Suprapubic skin (tissue), 4 donors: ENCODE results near the gene STX16. TPM values are rescaled to one million over a fixed set of nuclear protein-coding genes. Genes with fewer than 3 reads are reported as not detected.

ENCODE experiments used
- DNase-seq, 2 donors: peaks; one replicate each; pipeline ENCODE4 v3.0.0-alpha.2; 2019; ENCODE audit warnings: low spot score in 2 of 2
- H3K27ac ChIP-seq: fragments of 200-600 bp; sonication (generic); one replicate; pipeline ENCODE4 v1.5.1; 2019
- H3K27me3 ChIP-seq: fragments of 200-600 bp; sonication (generic); one replicate; pipeline ENCODE4 v1.5.1; 2019
- H3K36me3 ChIP-seq: fragments of 200-600 bp; sonication (generic); one replicate; pipeline ENCODE4 v1.5.1; 2019
- H3K4me1 ChIP-seq: fragments of 200-600 bp; sonication (generic); one replicate; pipeline ENCODE4 v1.5.1; 2019
- H3K4me3 ChIP-seq: fragments of 200-600 bp; sonication (generic); one replicate; pipeline ENCODE4 v1.5.1; 2019; ENCODE audit warnings: mild to moderate bottlenecking
- H3K9me3 ChIP-seq: fragments of 200-600 bp; sonication (generic); one replicate; pipeline ENCODE4 v1.5.1; 2019
- EP300 ChIP-seq: sonication (generic); formaldehyde crosslinking; IDR thresholded peaks from one replicate; pipeline ENCODE4 v1.6.1; 2017; ENCODE audit warnings: antibody characterized with exemption
- POLR2A ChIP-seq, 2 donors: fragments of 450-650 bp; IDR thresholded peaks; one replicate each; pipeline ENCODE4 v1.6.1; 2017; ENCODE audit warnings: antibody characterized with exemption in 2 of 2, mild to moderate bottlenecking in 2 of 2, moderate library complexity in 2 of 2
- POLR2AphosphoS5 ChIP-seq, 3 donors: sonication (generic); formaldehyde crosslinking; IDR thresholded peaks; one replicate each; pipeline ENCODE4 v1.6.1; 2017; ENCODE audit warnings: antibody characterized with exemption in 3 of 3
- WGBS: methylation state at CpG from one replicate; pipeline ENCODE4 v1.1.5; 2018; 5-methylcytosine and 5-hydroxymethylcytosine counted together
- total RNA-seq, 4 donors: library from RNA; depleted of rRNA; stranded (reverse); fragments of >200 nt; gene quantifications; one replicate each; pipeline ENCODE4 v1.1.0, GENCODE V29; 2016
- TF ChIP-seq, protein P1 (sequence below), 2 donors: fragments of 200-600 bp in 1 of 2; fragments of 450-650 bp in 1 of 2; sonication (generic) in 1 of 2; IDR thresholded peaks; one replicate each; pipeline ENCODE4 v1.5.1; 2016 to 2019; ENCODE audit warnings: antibody characterized with exemption in 2 of 2, mild to moderate bottlenecking in 1 of 2, moderate library complexity in 1 of 2

STX16 gene
- total RNA-seq, 4 donors from 2014 or later = 35.6 to 138 (median 50.9) TPM

DNA sequence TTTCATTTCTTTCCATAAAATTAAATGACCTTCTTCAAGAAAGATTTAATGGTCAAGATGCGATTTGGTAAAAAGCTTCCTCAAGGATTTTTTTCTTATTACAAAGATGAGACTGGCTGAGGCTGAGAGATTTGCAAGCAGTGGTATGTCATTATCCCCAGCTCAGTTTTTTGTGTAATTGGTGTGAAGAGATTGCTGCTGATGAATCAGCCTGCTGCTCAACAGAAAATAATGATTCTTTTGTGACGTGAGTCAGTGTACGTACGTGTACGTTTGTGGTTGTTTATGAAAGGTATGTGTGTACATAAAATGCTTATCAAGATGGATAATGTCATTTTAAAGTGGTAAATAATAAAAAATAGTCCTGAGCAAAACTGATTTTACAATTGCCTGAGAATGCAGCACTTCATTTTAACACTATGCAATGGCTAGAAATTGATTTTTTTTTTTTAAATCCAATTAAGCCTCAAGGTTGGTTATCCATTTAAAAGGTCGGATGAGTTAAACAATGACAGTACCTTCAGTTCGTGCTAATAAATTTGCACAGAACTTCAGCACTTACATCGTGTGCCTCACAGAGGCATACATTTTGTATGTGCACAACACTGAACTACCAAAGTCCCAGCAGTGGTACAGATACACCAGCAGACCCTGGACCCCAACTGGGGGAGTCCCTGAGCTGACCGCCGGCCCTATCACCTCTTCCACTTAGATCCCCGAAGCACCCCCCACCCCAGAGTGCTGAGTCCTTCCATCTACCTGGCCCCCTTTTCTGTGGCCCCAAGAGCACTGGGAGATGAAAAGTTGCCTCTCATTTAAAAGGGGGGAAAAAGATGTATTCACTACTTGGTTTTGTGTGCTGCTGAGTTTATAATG lies 31.8 kb downstream of the STX16 start:
- TF ChIP-seq EP300 (no peak), POLR2A (IDR thresholded peaks at IDR 0.05) (no peak), POLR2AphosphoS5 (IDR thresholded peaks at IDR 0.05) (no peak)
- TF ChIP-seq, protein P1, sequence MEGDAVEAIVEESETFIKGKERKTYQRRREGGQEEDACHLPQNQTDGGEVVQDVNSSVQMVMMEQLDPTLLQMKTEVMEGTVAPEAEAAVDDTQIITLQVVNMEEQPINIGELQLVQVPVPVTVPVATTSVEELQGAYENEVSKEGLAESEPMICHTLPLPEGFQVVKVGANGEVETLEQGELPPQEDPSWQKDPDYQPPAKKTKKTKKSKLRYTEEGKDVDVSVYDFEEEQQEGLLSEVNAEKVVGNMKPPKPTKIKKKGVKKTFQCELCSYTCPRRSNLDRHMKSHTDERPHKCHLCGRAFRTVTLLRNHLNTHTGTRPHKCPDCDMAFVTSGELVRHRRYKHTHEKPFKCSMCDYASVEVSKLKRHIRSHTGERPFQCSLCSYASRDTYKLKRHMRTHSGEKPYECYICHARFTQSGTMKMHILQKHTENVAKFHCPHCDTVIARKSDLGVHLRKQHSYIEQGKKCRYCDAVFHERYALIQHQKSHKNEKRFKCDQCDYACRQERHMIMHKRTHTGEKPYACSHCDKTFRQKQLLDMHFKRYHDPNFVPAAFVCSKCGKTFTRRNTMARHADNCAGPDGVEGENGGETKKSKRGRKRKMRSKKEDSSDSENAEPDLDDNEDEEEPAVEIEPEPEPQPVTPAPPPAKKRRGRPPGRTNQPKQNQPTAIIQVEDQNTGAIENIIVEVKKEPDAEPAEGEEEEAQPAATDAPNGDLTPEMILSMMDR (IDR thresholded peaks at IDR 0.05) = no peak
- Histone ChIP-seq H3K4me3 (no peak overlapping the region), H3K4me1 (no peaks in the 10 kb centered on the region), H3K27ac (no peak overlapping the region), H3K9me3 (no peaks in the 10 kb centered on the region), H3K27me3 (no peaks in the 10 kb centered on the region), H3K36me3 (peaks cover 38% of the 10 kb centered on the region)
- 92% methylated on average over 11 of the region's 11 CpGs for WGBS
- no peak for DNase-seq

DNA sequence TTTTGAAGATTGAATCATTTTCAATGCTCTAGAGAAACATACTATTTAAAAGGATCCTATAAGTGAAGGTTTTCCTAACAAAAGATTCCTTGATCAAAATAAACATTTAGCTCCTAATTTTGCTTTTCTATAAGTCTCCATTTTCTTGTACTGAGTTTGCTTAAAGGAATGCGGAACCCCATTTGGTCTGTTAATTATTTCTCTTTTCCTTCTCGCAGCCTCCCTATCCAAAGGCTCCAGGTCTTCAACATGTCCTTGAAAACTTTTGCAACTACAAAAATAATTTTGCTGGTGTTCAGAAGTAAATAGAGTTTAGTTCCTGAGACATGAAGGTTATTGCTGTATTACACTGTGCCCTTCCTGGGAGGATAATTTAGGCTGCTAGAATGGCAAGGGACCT lies 33.2 kb downstream of the STX16 start:
- H3K36me3 ChIP-seq = peaks cover 31% of the 10 kb centered on the region
- H3K4me1 ChIP-seq = peaks cover 4% of the 10 kb centered on the region
- no peak overlapping the region for H3K27ac ChIP-seq
- TF ChIP-seq POLR2A (IDR thresholded peaks at IDR 0.05) (no peak), EP300 (no peak), POLR2AphosphoS5 (IDR thresholded peaks at IDR 0.05) (no peak)
- TF ChIP-seq, protein P1 (IDR thresholded peaks at IDR 0.05) = no peak
- H3K27me3 ChIP-seq = no peaks in the 10 kb centered on the region
- H3K4me3 ChIP-seq = no peak overlapping the region
- no peaks in the 10 kb centered on the region for H3K9me3 ChIP-seq
- DNase-seq = no peak
- WGBS = 96% methylated on average over 2 of the region's 2 CpGs

DNA sequence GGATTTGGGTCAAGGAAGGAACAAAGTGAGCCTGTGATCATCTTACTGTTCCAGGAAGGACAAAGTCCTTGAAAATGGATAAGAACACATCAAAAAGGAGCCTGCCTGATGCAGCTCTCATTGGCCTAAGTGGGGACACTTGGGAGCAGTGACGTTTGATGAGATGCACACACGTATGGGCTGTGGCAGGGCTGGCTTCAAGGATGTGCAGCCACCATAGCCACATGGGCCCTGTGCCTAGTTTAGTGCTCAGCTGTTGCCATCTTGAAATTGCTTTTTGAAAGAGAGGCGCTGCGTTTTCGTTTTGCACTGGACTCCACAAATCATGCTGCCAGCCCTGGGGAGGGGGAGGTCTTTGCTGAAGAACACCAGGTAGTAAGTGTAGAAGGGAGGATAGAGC lies 34.9 kb downstream of the STX16 start:
- no peak for DNase-seq
- 82% methylated on average over 5 of the region's 5 CpGs for WGBS
- Histone ChIP-seq H3K4me1 (peaks cover 18% of the 10 kb centered on the region), H3K27ac (no peak overlapping the region), H3K9me3 (no peaks in the 10 kb centered on the region), H3K36me3 (peaks cover 15% of the 10 kb centered on the region), H3K27me3 (no peaks in the 10 kb centered on the region), H3K4me3 (no peak overlapping the region)
- TF ChIP-seq, protein P1 (IDR thresholded peaks at IDR 0.05) = no peak
- TF ChIP-seq EP300 (no peak), POLR2A (IDR thresholded peaks at IDR 0.05) (no peak), POLR2AphosphoS5 (IDR thresholded peaks at IDR 0.05) (no peak)

DNA sequence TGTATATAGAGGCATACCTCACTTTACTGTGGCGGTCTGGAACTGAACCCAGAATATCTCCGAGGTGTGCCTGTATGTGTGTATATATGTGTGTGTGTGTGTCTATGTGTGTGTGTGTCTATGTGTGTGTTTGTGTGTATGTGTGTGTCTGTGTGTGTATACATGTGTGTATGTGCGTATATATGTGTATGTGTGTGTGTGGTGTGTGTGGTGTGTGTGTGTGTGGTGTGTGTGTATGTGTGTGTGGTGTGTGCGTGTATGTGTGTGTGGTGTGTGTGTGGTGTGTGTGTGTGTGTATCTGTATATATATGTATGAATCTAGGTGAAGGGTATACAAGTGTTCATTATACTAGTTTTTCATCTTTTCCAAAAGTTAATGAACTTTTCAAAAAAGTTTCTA lies 37.3 kb downstream of the STX16 start:
- Histone ChIP-seq H3K27me3 (no peaks in the 10 kb centered on the region), H3K36me3 (peaks cover 13% of the 10 kb centered on the region), H3K4me1 (peaks cover 34% of the 10 kb centered on the region), H3K4me3 (no peak overlapping the region), H3K27ac (no peak overlapping the region), H3K9me3 (no peaks in the 10 kb centered on the region)
- no peak for DNase-seq
- 81% methylated on average over 4 of the region's 4 CpGs for WGBS
- TF ChIP-seq POLR2A (IDR thresholded peaks at IDR 0.05) (no peak), POLR2AphosphoS5 (IDR thresholded peaks at IDR 0.05) (no peak), EP300 (no peak)
- TF ChIP-seq, protein P1 (IDR thresholded peaks at IDR 0.05) = no peak

DNA sequence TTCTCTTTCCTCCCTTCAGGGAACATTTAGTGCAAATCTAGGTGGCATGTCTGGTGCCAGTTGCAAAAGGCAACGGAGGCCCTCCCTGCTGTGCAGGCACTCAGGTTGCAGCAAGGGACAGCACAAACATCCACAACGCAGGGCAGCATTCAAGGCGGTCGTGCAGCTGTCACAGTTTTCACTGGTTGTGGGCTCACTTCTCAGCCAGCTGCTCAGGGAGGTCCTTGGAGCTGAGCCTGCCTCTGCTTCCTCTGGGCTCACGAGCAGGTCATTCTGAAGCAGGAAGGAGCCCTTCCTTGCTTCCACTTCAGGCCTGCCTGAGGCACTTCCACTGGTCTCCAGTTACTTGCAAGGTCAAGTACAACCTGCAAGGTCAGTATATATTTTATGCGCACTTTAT lies 37.8 kb downstream of the STX16 start:
- TF ChIP-seq POLR2A (IDR thresholded peaks at IDR 0.05) = no peak
- TF ChIP-seq POLR2AphosphoS5 (IDR thresholded peaks at IDR 0.05) = no peak
- no peak for TF ChIP-seq EP300
- TF ChIP-seq, protein P1 (IDR thresholded peaks at IDR 0.05) = no peak
- Histone ChIP-seq H3K36me3 (peaks cover 13% of the 10 kb centered on the region), H3K4me1 (peaks cover 38% of the 10 kb centered on the region), H3K4me3 (no peak overlapping the region), H3K27me3 (no peaks in the 10 kb centered on the region), H3K27ac (no peak overlapping the region), H3K9me3 (no peaks in the 10 kb centered on the region)
- WGBS = 49% methylated on average over 6 of the region's 6 CpGs
- DNase-seq = no peak
